HG02885 (cell line): ENCODE data around the gene PRICKLE3.
"Not testable (repeated sequence)": the region's sequence is repeated elsewhere in the genome, so short reads cannot be mapped to it uniquely, and the experiment has no call there.

Source experiments
- ATAC-seq: cut with Tn5 transposase; IDR thresholded peaks from one replicate; pipeline ENCODE4 v1.9.1; 2021; ENCODE audit warnings: mild to moderate bottlenecking; ENCODE audit not compliant: unreplicated experiment, poor library complexity

PRICKLE3 gene

GRCh38 chrX:49184294-49185281 is 1.6 kb downstream of the PRICKLE3 start:
- ATAC-seq = peak; percentile 63

- ATAC-seq = no peak
Measured at GRCh38 chrX:49183701-49184281, 2.4 kb downstream of the PRICKLE3 start.

- no peak for ATAC-seq
Measured at GRCh38 chrX:49179358-49179757, 6.8 kb downstream of the PRICKLE3 start.

GRCh38 chrX:49178537-49178936 is 7.6 kb downstream of the PRICKLE3 start:
- no peak for ATAC-seq

GRCh38 chrX:49177873-49178480 is 8.2 kb downstream of the PRICKLE3 start:
- no peak for ATAC-seq

- ATAC-seq = no peak
Measured at GRCh38 chrX:49177338-49177833, 8.8 kb downstream of the PRICKLE3 start.

GRCh38 chrX:49176421-49177326 is 9.5 kb downstream of the PRICKLE3 start:
- no peak for ATAC-seq

- ATAC-seq = no peak
Measured at GRCh38 chrX:49175435-49176274, 10.5 kb downstream of the PRICKLE3 start.

GRCh38 chrX:49174723-49175122 is 11.4 kb downstream of the PRICKLE3 start:
- no peak for ATAC-seq

GRCh38 chrX:49173544-49173943 is 12.6 kb downstream of the PRICKLE3 start:
- not testable (repeated sequence) for ATAC-seq

GRCh38 chrX:49172280-49172780 is 13.8 kb downstream of the PRICKLE3 start:
- ATAC-seq = peak; percentile 78

GRCh38 chrX:49171752-49172279 is 14.4 kb downstream of the PRICKLE3 start, which contains the start of gene PLP2:
TSS of gene PLP2 (plus strand) at chrX:49171898. CDS start at chrX:49172001, 103 bp downstream.
- peak; percentile 31 for ATAC-seq

- no peak for ATAC-seq
Measured at GRCh38 chrX:49167740-49168108, 18.4 kb downstream of the PRICKLE3 start.

GRCh38 chrX:49166914-49167739 is 19.0 kb downstream of the PRICKLE3 start:
- peak; percentile 23 for ATAC-seq

- peak; percentile 30 for ATAC-seq
Measured at GRCh38 chrX:49165901-49166881, 20.0 kb downstream of the PRICKLE3 start.

- no peak for ATAC-seq
Measured at GRCh38 chrX:49164589-49165360, 21.4 kb downstream of the PRICKLE3 start.
